Left lung (tissue), 10 donors: ENCODE measurements around the gene DNMT3A. TPM values are rescaled to one million over a fixed set of nuclear protein-coding genes. Genes with fewer than 3 reads are reported as not detected.

ENCODE experiments used
- ATAC-seq: fragments of 200-7000 bp; cut with Tn5 transposase; one replicate; pipeline ENCODE4 v1.9.1; 2020; ENCODE audit warnings: moderate library complexity
- DNase-seq, 4 donors: peaks; one replicate each; pipeline ENCODE4 v3.0.0-alpha.2; 2013 to 2020
- H3K27ac ChIP-seq, 2 donors: fragments of 200-600 bp; sonication (generic) in 1 of 2; one replicate each; pipeline versions ENCODE4 v1.5.0 to v1.8.0; 2020 to 2021
- H3K27me3 ChIP-seq, 2 donors: fragments of 200-600 bp; sonication (generic) in 1 of 2; one replicate each; pipeline versions ENCODE4 v1.5.0 to v1.8.0; 2020 to 2021
- H3K36me3 ChIP-seq, 2 donors: fragments of 200-600 bp; sonication (generic) in 1 of 2; one replicate each; pipeline versions ENCODE4 v1.5.0 to v1.8.0; 2020 to 2021
- H3K4me1 ChIP-seq, 2 donors: fragments of 200-600 bp; one replicate each; pipeline ENCODE4 v1.8.0; 2021
- H3K4me3 ChIP-seq, 2 donors: fragments of 200-600 bp; sonication (generic) in 1 of 2; one replicate each; pipeline versions ENCODE4 v1.5.0 to v1.8.0; 2020 to 2021; ENCODE audit warnings: mild to moderate bottlenecking in 1 of 2
- H3K9me3 ChIP-seq, 2 donors: fragments of 200-600 bp; sonication (generic) in 1 of 2; one replicate each; pipeline versions ENCODE4 v1.5.0 to v1.8.0; 2020 to 2021
- CTCF ChIP-seq, 2 donors: fragments of 200-600 bp; sonication (generic) in 1 of 2; IDR thresholded peaks; one replicate each; pipeline versions ENCODE4 v1.5.0 to v1.8.0; 2021; ENCODE audit warnings: antibody characterized with exemption in 2 of 2
- intact Hi-C, 2 donors: fragments of 100-400 bp; cut with DNase I; formaldehyde crosslinking; loops; one replicate each; pipeline versions ENCODE4 v1.11.2 to v1.14.2; 2022
- polyA plus RNA-seq, 6 donors: library from polyadenylated mRNA; unstranded; fragments of 120-200 nt; gene quantifications; one replicate each; pipeline ENCODE4 v1.2.1, GENCODE V29; 2013; ENCODE audit not compliant: insufficient read length in 6 of 6
- total RNA-seq, 2 donors: library from RNA; stranded (reverse); fragmentation: NEBNext Ultra II Directional; extraction: Animal tissue kit (Norgen Biotek cat#: 25700); gene quantifications; one replicate each; pipeline ENCODE4 v1.2.1, GENCODE V29; 2021
- donor health status: DM: no; HTN: yes; CAD: no.
- donor health status: DM: no; HTN: no; CAD: no.

Gene DNMT3A
- total and polyA plus RNA-seq, 8 donors: 37.5 to 123 (median 100) TPM

GRCh38 chr2:25259737-25260124, 82.0 kb downstream of the DNMT3A start:
- DNase-seq (no peak), ATAC-seq (no peak)
- Histone ChIP-seq H3K27me3 (no peaks in the 10 kb centered on the region), H3K4me1 (peaks cover 2 to 3% of the 10 kb centered on the region in 2 donors), H3K36me3 (peaks cover 0 to 23% of the 10 kb centered on the region in 2 donors), H3K9me3 (no peaks in the 10 kb centered on the region), H3K4me3 (no peak overlapping the region), H3K27ac (no peak overlapping the region)
- no peak for TF ChIP-seq CTCF (IDR thresholded peaks at IDR 0.05)
- intact Hi-C loops: no loop called here

GRCh38 chr2:25258847-25259736, 82.6 kb downstream of the DNMT3A start:
- intact Hi-C loops: no loop called here
- TF ChIP-seq CTCF (IDR thresholded peaks at IDR 0.05): no peak
- H3K4me1 ChIP-seq: peaks cover 2 to 3% of the 10 kb centered on the region in 2 donors
- H3K9me3 ChIP-seq: no peaks in the 10 kb centered on the region
- H3K27ac ChIP-seq: no peak overlapping the region
- no peak for ATAC-seq
- no peak for DNase-seq
- H3K36me3 ChIP-seq: peaks cover 0 to 24% of the 10 kb centered on the region in 2 donors
- H3K4me3 ChIP-seq: no peak overlapping the region
- no peaks in the 10 kb centered on the region for H3K27me3 ChIP-seq

- no peak for TF ChIP-seq CTCF (IDR thresholded peaks at IDR 0.05)
- no peak overlapping the region for H3K27ac ChIP-seq
- no peaks in the 10 kb centered on the region for H3K27me3 ChIP-seq
- no peak overlapping the region for H3K4me3 ChIP-seq
- DNase-seq (no peak), ATAC-seq (no peak)
- peaks cover 3 to 4% of the 10 kb centered on the region in 2 donors for H3K4me1 ChIP-seq
- intact Hi-C loops: no loop called here
- no peaks in the 10 kb centered on the region for H3K9me3 ChIP-seq
- H3K36me3 ChIP-seq: peaks cover 0 to 24% of the 10 kb centered on the region in 2 donors
These were observed 83.5 kb downstream of the DNMT3A start for GRCh38 chr2:25257931-25258846.

GRCh38 chr2:25257032-25257552, 84.6 kb downstream of the DNMT3A start:
- ATAC-seq (no peak), DNase-seq (peak in 1 of 4 donors; percentile 84)
- Histone ChIP-seq H3K9me3 (no peaks in the 10 kb centered on the region), H3K4me3 (no peak overlapping the region), H3K4me1 (peaks cover 6 to 9% of the 10 kb centered on the region in 2 donors), H3K36me3 (peaks cover 0 to 24% of the 10 kb centered on the region in 2 donors), H3K27me3 (no peaks in the 10 kb centered on the region), H3K27ac (peak overlapping the region in 1 of 2 donors; percentile 36)
- intact Hi-C loops: no loop called here
- no peak for TF ChIP-seq CTCF (IDR thresholded peaks at IDR 0.05)
